Measurements from ENCODE around the gene SUPT6H.
"Not testable (repeated sequence)": the region's sequence is repeated elsewhere in the genome, so short reads cannot be mapped to it uniquely, and the experiment has no call there.

The SUPT6H gene

GRCh38 chr17:28722417-28723158, 60.6 kb downstream of the SUPT6H start:
- no peak for DNase-seq

GRCh38 chr17:28723159-28723835, 61.3 kb downstream of the SUPT6H start:
- no peak for DNase-seq

GRCh38 chr17:28723836-28724499, 62.0 kb downstream of the SUPT6H start:
- not testable (repeated sequence) for DNase-seq

- DNase-seq: no peak
Measured at GRCh38 chr17:28724500-28725165, 62.6 kb downstream of the SUPT6H start.

GRCh38 chr17:28725166-28725659, 63.2 kb downstream of the SUPT6H start:
- DNase-seq: no peak

GRCh38 chr17:28725660-28726225, 63.7 kb downstream of the SUPT6H start:
- no peak for DNase-seq

GRCh38 chr17:28726226-28726626, 64.2 kb downstream of the SUPT6H start, which contains the start of gene TLCD1:
TLCD1 (minus strand) TSS chr17:28726233; CDS start chr17:28726097, 136 bp downstream.
- DNase-seq: no peak

GRCh38 chr17:28726627-28727491, 64.9 kb downstream of the SUPT6H start:
- DNase-seq: peak; percentile 89

- peak; percentile 99 for DNase-seq
Measured at GRCh38 chr17:28728364-28729200, 66.6 kb downstream of the SUPT6H start, which contains the start of gene NEK8. NEK8 (plus strand) TSS chr17:28728788; CDS start chr17:28728814, 26 bp downstream.

- no peak for DNase-seq
Measured at GRCh38 chr17:28729950-28730330, 67.9 kb downstream of the SUPT6H start.

- DNase-seq: no peak
Measured at GRCh38 chr17:28733346-28733745, 71.3 kb downstream of the SUPT6H start.

GRCh38 chr17:28734712-28735241, 72.8 kb downstream of the SUPT6H start:
- DNase-seq: no peak

- DNase-seq: no peak
Measured at GRCh38 chr17:28735242-28735722, 73.3 kb downstream of the SUPT6H start.

- not testable (repeated sequence) for DNase-seq
Measured at GRCh38 chr17:28735913-28736769, 74.1 kb downstream of the SUPT6H start.

- DNase-seq: no peak
Measured at GRCh38 chr17:28737316-28737715, 75.3 kb downstream of the SUPT6H start.

- no peak for DNase-seq
Measured at GRCh38 chr17:28737770-28738679, 76.0 kb downstream of the SUPT6H start.

GRCh38 chr17:28738680-28739384, 76.8 kb downstream of the SUPT6H start:
- peak; percentile 62 for DNase-seq
